GM18951 (cell line): Measurements from ENCODE around the gene PRKAG1.

Experiments used
- POLR2A ChIP-seq: IDR thresholded peaks from 4 replicates; pipeline ENCODE4 v1.6.1; 2011; ENCODE audit warnings: mild to moderate bottlenecking; ENCODE audit not compliant: insufficient read length, insufficient read depth; ENCODE audit errors: extremely low read depth
- in situ Hi-C: fragments of 300-500 bp; cut with MboI; formaldehyde crosslinking; loops from one replicate; pipeline ENCODE4 v1.12.0; 2022; ENCODE audit warnings: low sequenced_read_pairs, mixed read lengths, inconsistent platforms; ENCODE audit not compliant: unreplicated experiment

The PRKAG1 gene

GRCh38 chr12:49055092-49055491, 36.5 kb upstream of the PRKAG1 start:
- TF ChIP-seq POLR2A = no peak
- in situ Hi-C loops = no loop called here

GRCh38 chr12:49054524-49054923, 35.9 kb upstream of the PRKAG1 start:
- TF ChIP-seq POLR2A = no peak
- in situ Hi-C loops = no loop called here

GRCh38 chr12:49054096-49054495, 35.5 kb upstream of the PRKAG1 start:
- in situ Hi-C loops = no loop called here
- no peak for TF ChIP-seq POLR2A

GRCh38 chr12:49052451-49053208, 34.1 kb upstream of the PRKAG1 start:
- in situ Hi-C loops = no loop called here
- TF ChIP-seq POLR2A = no peak

- TF ChIP-seq POLR2A = no peak
- in situ Hi-C loops = no loop called here
Observed at GRCh38 chr12:49051777-49052438, 33.3 kb upstream of the PRKAG1 start.

GRCh38 chr12:49051373-49051764, 32.8 kb upstream of the PRKAG1 start:
- in situ Hi-C loops = no loop called here
- TF ChIP-seq POLR2A = no peak

- in situ Hi-C loops = no loop called here
- TF ChIP-seq POLR2A = no peak
Observed at GRCh38 chr12:49050507-49051372, 32.2 kb upstream of the PRKAG1 start.

GRCh38 chr12:49049566-49050224, 31.1 kb upstream of the PRKAG1 start:
- in situ Hi-C loops = no loop called here
- no peak for TF ChIP-seq POLR2A

- in situ Hi-C loops = no loop called here
Observed at GRCh38 chr12:49048953-49049352, 30.4 kb upstream of the PRKAG1 start.

GRCh38 chr12:49046129-49046895, 27.7 kb upstream of the PRKAG1 start:
- no peak for TF ChIP-seq POLR2A
- in situ Hi-C loops = no loop called here

More at GRCh38 chr12:49048953-49049352, 30.4 kb upstream of the PRKAG1 start:
- TF ChIP-seq POLR2A = no peak

- TF ChIP-seq POLR2A = no peak
- in situ Hi-C loops = no loop called here
Observed at GRCh38 chr12:49044660-49045059, 26.1 kb upstream of the PRKAG1 start.

GRCh38 chr12:49043856-49044258, 25.3 kb upstream of the PRKAG1 start:
- no peak for TF ChIP-seq POLR2A
- in situ Hi-C loops = no loop called here

- in situ Hi-C loops = no loop called here
- TF ChIP-seq POLR2A = no peak
Observed at GRCh38 chr12:49043241-49043640, 24.7 kb upstream of the PRKAG1 start.
